GM23248 (cell line): Measurements from ENCODE around the gene CACHD1.

Experiments
- EZH2 ChIP-seq: fragments of 200-600 bp; sonication (generic); IDR thresholded peaks from 2 replicates; pipeline ENCODE4 v1.6.1; 2018; ENCODE audit warnings: antibody characterized with exemption, mild to moderate bottlenecking; ENCODE audit not compliant: insufficient read depth, poor library complexity, severe bottlenecking
- EZH2phosphoT487 ChIP-seq: fragments of 200-600 bp; sonication (generic); IDR thresholded peaks from 2 replicates; pipeline ENCODE4 v1.6.1; 2018; ENCODE audit warnings: antibody characterized with exemption, moderate library complexity, mild to moderate bottlenecking, low read depth; ENCODE audit not compliant: insufficient read depth

- no peak for TF ChIP-seq EZH2
- TF ChIP-seq EZH2phosphoT487: no peak
Measured at GRCh38 chr1:64553285-64553684, 83.4 kb downstream of the CACHD1 start.
